Measurements from ENCODE around the gene PHYHIPL.

Gene PHYHIPL

DNA sequence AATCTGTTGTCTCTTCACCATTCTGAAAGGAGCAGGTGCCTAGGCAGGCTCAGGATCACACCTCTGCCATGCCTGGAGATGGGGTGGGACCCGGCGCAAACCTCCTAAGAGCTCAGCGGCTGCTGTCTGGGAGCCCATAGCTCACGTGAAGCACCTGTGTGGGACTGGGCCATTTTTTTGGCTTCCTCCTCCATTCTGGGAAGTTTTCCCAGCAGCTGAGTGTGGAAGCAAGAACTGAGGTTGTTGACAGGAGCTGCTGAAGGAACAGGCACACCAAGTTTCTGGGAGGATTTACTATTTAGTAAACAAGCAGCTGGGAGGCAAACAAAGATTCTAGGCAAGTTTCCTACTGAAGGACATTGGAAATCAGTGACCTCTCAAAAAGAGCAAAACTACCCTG lies 108.6 kb downstream of the PHYHIPL start:
- CTCF ChIA-PET: interaction anchor here (0.7 kb wide), 1 partner anchor 296 kb away, joined by 3 read pairs; no protein-coding TSS in a partner anchor
- POLR2A ChIA-PET: no interaction called here
- no peaks in the 10 kb centered on the region for H3K36me3 ChIP-seq (ENCODE audit: control insufficient read depth in 2 of 2, insufficient read depth in 1 of 2, low read length in 2 of 2)
- H3K4me1 ChIP-seq (ENCODE audit: control insufficient read depth, insufficient read depth, low read length): no peaks in the 10 kb centered on the region
- TF ChIP-seq KLF10 (tag by site-specific recombination; IDR thresholded peaks at IDR 0.05): no peak
- H3K4me3 ChIP-seq (ENCODE audit: low read depth, low read length): no peak overlapping the region
- no peak overlapping the region for H3K27ac ChIP-seq (ENCODE audit: extremely low read depth, low read depth, low read length)
- no peaks in the 10 kb centered on the region for H3K9me3 ChIP-seq (ENCODE audit: control insufficient read depth, insufficient read depth, low read depth, low read length)

- H3K36me3 ChIP-seq (ENCODE audit: control insufficient read depth in 2 of 2, insufficient read depth in 1 of 2, low read length in 2 of 2): no peaks in the 10 kb centered on the region
- no peaks in the 10 kb centered on the region for H3K4me1 ChIP-seq (ENCODE audit: control insufficient read depth, insufficient read depth, low read length)
- no peak for TF ChIP-seq ZNF792 (tag by site-specific recombination; IDR thresholded peaks at IDR 0.05)
- TF ChIP-seq ZBTB10 (tag by site-specific recombination; IDR thresholded peaks at IDR 0.05): no peak
- no peak for TF ChIP-seq ZSCAN16 (tag by site-specific recombination; IDR thresholded peaks at IDR 0.05)
- TF ChIP-seq ZBTB21 (tag by site-specific recombination; IDR thresholded peaks at IDR 0.05): no peak
- no peak for TF ChIP-seq AEBP2 (tag by site-specific recombination; IDR thresholded peaks at IDR 0.05; ENCODE audit: borderline replicate concordance)
- no peak for TF ChIP-seq ZBTB6 (tag by site-specific recombination; IDR thresholded peaks at IDR 0.05)
- TF ChIP-seq, protein P1, sequence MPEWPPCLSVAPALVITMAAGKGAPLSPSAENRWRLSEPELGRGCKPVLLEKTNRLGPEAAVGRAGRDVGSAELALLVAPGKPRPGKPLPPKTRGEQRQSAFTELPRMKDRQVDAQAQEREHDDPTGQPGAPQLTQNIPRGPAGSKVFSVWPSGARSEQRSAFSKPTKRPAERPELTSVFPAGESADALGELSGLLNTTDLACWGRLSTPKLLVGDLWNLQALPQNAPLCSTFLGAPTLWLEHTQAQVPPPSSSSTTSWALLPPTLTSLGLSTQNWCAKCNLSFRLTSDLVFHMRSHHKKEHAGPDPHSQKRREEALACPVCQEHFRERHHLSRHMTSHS (tag by site-specific recombination; IDR thresholded peaks at IDR 0.05): no peak
- TF ChIP-seq RBAK (tag by site-specific recombination; IDR thresholded peaks at IDR 0.05): no peak
- TF ChIP-seq ZNF513 (tag by site-specific recombination; IDR thresholded peaks at IDR 0.05): no peak
- TF ChIP-seq, protein P2, sequence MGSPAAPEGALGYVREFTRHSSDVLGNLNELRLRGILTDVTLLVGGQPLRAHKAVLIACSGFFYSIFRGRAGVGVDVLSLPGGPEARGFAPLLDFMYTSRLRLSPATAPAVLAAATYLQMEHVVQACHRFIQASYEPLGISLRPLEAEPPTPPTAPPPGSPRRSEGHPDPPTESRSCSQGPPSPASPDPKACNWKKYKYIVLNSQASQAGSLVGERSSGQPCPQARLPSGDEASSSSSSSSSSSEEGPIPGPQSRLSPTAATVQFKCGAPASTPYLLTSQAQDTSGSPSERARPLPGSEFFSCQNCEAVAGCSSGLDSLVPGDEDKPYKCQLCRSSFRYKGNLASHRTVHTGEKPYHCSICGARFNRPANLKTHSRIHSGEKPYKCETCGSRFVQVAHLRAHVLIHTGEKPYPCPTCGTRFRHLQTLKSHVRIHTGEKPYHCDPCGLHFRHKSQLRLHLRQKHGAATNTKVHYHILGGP (tag by site-specific recombination; IDR thresholded peaks at IDR 0.05): no peak
- H3K9me3 ChIP-seq (ENCODE audit: control insufficient read depth, insufficient read depth, low read depth, low read length): no peaks in the 10 kb centered on the region
- CTCF ChIA-PET: no interaction called here
- H3K27ac ChIP-seq (ENCODE audit: extremely low read depth, low read depth, low read length): no peak overlapping the region
- no peak overlapping the region for H3K4me3 ChIP-seq (ENCODE audit: low read depth, low read length)
- POLR2A ChIA-PET: no interaction called here
Measured at GRCh38 chr10:59285848-59286247, 109.4 kb downstream of the PHYHIPL start.

GRCh38 chr10:59287587-59288255 lies 111.3 kb downstream of the PHYHIPL start:
- no peak overlapping the region for H3K27ac ChIP-seq (ENCODE audit: extremely low read depth, low read depth, low read length)
- CTCF ChIA-PET: no interaction called here
- H3K4me3 ChIP-seq (ENCODE audit: low read depth, low read length): no peak overlapping the region
- H3K4me1 ChIP-seq (ENCODE audit: control insufficient read depth, insufficient read depth, low read length): no peaks in the 10 kb centered on the region
- POLR2A ChIA-PET: no interaction called here
- H3K9me3 ChIP-seq (ENCODE audit: control insufficient read depth, insufficient read depth, low read depth, low read length): no peaks in the 10 kb centered on the region
- H3K36me3 ChIP-seq (ENCODE audit: control insufficient read depth in 2 of 2, insufficient read depth in 1 of 2, low read length in 2 of 2): no peaks in the 10 kb centered on the region
- TF ChIP-seq ZNF341 (tag by site-specific recombination; IDR thresholded peaks at IDR 0.05; ENCODE audit: low read depth) (no peak), ZNF747 (tag by site-specific recombination; IDR thresholded peaks at IDR 0.05) (no peak), ZNF623 (tag by site-specific recombination; IDR thresholded peaks at IDR 0.05) (no peak), ZNF354C (tag by site-specific recombination; IDR thresholded peaks at IDR 0.05; ENCODE audit: borderline replicate concordance, low read depth) (no peak), KLF7 (tag by site-specific recombination; IDR thresholded peaks at IDR 0.05; ENCODE audit: borderline replicate concordance) (no peak), KLF10 (tag by site-specific recombination; IDR thresholded peaks at IDR 0.05) (no peak)
- TF ChIP-seq, protein P3, sequence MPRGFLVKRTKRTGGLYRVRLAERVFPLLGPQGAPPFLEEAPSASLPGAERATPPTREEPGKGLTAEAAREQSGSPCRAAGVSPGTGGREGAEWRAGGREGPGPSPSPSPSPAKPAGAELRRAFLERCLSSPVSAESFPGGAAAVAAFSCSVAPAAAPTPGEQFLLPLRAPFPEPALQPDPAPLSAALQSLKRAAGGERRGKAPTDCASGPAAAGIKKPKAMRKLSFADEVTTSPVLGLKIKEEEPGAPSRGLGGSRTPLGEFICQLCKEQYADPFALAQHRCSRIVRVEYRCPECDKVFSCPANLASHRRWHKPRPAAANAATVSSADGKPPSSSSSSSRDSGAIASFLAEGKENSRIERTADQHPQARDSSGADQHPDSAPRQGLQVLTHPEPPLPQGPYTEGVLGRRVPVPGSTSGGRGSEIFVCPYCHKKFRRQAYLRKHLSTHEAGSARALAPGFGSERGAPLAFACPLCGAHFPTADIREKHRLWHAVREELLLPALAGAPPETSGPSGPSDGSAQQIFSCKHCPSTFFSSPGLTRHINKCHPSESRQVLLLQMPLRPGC (tag by site-specific recombination; IDR thresholded peaks at IDR 0.05): no peak
- TF ChIP-seq, protein P4, sequence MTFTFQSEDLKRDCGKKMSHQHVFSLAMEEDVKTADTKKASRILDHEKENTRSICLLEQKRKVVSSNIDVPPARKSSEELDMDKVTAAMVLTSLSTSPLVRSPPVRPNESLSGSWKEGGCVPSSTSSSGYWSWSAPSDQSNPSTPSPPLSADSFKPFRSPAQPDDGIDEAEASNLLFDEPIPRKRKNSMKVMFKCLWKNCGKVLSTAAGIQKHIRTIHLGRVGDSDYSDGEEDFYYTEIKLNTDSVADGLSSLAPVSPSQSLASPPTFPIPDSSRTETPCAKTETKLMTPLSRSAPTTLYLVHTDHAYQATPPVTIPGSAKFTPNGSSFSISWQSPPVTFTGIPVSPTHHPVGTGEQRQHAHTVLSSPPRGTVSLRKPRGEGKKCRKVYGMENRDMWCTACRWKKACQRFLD (tag by site-specific recombination; IDR thresholded peaks at IDR 0.05): no peak
